ENCODE data around the gene GJC1.

The GJC1 gene

DNA sequence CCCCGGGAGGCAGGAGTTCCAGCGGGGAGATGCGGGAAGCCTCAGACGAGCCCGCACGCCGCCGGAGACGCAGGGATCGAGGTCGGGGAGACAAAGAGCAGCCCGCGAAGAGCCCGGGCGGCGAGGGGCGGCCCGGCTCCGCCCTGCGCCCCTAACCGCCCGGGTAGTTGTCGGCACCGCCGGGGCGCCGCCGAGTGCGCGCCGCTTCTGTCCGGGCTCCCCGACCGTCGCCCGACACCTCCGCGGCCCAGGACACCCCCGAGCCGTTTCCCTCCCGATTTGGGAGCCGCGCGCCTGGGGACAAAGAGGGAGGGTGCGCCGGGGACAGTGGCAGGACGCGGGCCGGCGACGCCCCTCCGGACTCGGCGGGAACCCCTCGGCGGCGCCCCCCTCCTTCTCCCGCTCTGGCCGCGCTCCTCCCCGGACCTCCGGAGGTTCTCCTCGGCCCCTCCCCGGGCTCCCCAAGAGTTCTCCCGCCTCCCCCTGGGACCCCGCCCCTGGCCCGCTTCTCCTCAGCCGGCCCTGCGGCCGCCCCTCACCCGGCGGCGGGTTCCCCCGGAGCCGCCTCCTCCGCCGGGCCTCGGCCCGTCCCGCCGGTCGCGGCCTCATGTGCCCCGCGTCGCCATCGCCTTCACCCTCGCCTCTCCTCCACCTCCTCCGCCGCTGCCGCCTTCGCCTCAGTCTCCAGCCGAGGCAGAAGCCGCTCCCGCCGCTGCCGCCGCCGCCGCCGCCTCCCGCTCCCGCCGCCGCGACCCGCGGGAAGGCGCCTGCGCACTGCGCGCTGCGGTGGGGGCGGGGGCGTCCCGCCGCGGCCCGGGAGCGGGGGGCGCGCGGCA lies at the start of gene GJC1:
Gene GJC1, minus strand, starts transcription at position 765 of the 836 bp plus-strand sequence. CDS start 24,470 bp downstream, outside the sequence.
- DNase-seq: peak in 1 of 2 donors; percentile 21

DNA sequence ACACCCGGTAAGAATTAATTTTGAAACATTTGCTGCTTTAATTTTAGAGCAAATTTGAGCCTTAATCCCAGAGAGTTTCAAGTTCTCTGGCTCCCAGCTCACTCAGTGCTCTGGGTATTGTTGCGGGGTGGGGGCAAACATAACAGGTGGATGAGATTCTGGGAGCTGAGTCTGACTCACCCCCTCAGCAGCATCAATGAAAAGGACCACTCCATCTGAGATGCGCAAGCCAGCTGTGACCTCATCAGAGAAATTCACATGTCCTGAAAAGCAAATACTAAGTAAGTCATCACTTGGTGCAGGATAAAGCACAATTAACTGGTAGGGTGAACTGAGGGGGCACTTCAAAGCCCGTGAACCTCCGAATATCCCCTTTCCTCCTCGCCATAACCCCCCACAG lies 49.3 kb upstream of the GJC1 start:
- no peak for DNase-seq

DNA sequence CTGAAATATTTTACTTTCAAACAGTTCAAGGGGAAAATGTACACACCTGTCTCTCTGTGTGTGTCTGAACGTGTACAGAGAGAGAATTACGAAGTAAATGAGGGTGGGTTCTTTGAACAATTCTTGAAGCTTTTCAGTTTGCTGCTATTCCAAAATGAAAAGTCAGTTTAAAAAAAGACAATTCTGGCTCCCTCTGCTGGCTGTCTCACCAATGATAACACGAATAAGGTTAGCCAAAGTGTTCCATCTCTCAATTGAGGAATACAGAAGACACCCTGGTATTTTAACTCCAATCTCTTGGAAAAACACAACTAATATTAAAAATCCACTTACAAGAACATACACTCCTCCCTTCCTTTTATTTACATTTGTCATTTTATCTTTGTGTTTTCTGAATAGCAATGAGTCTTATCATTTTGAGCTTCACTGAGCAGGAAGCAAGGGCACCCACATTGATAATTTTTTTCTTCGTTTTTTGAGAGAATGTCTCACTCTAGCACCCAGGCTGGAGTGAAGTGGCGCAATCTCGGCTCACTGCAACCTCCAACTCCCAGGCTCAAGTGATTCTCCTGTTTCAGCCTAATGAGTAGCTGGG lies 48.6 kb upstream of the GJC1 start:
- peak in 1 of 2 donors; percentile 19 for DNase-seq

DNA sequence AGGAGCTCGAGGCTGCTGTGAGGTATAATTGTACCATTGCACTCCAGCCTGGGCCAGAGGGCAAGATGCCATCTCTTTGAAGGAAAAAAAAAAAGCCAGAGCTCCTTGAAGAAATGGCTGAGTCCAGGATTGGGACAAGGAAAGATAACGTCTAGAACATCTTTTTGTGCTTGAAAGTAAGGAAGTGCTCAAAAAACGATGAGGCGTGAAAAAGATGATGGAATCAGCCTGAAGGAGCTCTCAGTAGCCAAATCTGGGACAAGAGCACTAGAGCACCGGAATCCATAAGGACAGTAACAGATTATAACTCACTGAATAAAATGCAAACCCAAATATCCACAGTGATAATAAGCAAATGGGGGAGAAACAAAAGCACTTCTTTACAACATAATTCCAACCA lies 47.0 kb upstream of the GJC1 start:
- DNase-seq: no peak

GRCh38 chr17:44875761-44876160 lies 45.7 kb upstream of the GJC1 start:
- no peak for DNase-seq

GRCh38 chr17:44872131-44872768 lies 42.2 kb upstream of the GJC1 start:
- DNase-seq: no peak

DNA sequence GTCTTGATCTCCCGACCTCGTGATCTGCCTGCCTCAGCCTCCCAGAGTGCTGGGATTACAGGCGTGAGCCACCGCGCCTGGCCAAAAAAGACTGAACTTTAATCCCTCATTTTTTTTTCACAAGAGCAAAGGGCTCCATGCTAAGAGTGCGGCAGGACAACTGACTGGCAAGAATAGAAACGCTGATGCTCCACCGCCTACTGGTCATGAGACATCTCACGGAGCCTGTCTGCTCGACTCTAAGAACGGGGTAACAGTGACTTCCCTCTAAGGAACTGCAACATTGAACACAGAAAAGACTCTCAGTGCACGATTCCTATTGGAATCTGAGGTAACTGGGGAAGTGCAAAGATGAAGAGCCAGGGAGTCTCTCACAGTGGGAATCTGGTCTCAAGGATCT lies 41.5 kb upstream of the GJC1 start:
- DNase-seq: no peak

GRCh38 chr17:44867841-44868240 lies 37.8 kb upstream of the GJC1 start:
- no peak for DNase-seq

GRCh38 chr17:44865931-44866330 lies 35.8 kb upstream of the GJC1 start:
- DNase-seq: no peak

DNA sequence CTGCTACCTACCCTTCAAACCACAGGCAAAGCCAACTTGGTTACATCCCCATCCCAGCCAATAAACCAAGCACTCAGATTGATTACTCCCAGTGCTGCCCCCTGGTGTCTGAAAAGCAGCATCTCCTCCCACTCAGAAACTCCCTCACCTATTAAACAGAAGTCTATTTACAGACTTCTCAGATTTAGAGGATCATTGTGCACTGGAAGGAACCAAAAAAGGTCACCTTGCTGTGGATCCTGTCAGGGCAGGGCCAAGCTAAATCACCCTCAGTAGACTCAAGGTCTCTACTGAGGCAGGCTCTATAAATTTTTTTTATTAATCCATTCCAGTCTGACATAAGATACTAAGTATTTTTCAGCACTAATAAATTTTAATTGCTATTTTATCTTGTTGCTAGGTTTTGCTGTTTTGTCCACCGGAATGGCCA lies 35.2 kb upstream of the GJC1 start:
- peak; percentile 73 to 74 for DNase-seq

DNA sequence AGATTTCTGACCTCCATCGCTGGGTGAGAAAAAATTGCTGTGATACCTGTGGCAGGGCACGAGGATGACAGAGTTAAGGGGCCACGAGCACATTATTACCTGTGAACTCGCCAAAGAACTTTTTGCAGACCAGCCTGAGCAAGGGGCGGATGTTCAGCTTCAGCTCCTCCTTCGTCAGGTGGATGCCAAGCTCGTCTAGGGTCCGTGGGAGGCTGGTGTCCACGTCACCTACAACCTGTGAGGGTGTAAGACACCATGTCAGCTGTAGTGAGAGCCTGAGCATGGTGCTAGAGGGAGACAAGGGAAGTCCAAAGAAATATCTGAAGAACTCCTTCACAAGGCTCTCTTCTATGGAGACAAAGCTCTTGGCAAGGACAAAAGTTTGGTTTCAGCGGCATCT lies 34.7 kb upstream of the GJC1 start:
- DNase-seq: no peak

DNA sequence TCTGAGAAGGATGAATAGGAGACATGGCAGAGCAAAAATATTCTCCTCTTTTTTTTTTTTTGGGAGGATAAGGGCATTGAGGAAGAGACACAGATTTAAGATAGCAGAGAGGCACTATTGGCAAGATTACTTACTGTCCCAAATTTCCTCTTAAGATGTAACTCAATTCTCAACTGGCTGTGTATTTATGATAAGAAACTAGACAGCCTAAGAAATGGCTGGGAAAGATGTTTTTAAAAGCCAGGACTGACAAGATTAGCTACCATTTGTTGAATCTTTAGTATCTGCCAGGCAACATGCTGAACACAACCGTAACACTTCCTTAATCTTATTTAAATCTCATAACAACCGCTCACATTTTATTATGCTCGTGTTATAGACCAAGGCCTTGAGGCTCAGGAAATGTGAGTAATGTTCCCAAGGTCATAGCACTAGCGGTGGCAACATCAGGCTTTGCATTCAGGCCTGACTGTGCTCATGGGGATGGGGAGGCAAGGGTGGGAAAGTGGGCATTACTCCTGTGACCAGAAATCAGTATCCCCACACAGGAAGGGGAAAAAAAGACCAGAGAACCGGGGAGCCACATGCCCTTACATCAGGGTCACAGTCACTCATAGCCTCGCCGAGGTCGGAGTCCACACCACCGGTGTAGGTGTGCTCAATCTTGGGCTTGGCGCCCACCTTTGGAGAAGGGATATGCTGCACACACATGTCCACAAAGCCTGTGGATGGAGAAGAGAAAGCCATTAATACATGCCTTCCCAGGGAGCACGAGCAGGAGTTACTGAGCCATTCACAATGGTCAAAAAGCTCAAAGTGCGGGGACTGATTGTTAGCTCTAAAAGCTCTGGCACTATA lies 33.2 kb upstream of the GJC1 start:
- DNase-seq: no peak

DNA sequence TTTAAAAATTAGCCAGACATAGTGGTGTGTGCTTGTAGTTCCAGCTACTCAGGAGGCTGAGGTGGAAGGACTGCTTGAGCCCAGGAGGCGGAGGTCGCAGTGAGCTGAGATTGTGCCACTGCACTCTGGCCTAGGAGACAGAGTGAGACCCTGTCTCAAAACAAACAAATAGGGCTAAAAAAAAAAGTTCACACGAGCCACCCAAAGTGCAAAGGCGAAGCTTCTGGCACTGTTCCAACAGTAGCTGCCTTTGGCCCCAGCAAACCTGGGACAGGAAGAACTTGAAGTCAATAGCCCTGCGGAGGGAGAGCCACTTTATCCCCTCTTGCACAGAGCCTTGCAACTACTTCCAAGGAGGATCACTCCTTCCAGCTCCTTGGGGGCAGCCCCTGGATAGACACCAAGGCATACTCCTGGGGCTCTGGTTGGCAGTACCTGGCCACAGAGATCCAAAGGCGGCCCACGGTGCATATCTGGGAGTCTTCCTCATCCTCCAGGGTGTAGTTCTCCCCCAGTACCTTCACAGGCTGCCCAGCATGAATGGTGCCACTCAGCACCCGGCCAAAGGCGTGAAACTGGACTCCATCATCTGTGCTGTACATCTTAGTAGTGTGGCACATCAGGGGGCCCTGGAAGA lies 32.3 kb upstream of the GJC1 start:
- DNase-seq: no peak

- DNase-seq: no peak
Observed at GRCh38 chr17:44859701-44860100, 29.6 kb upstream of the GJC1 start.

DNA sequence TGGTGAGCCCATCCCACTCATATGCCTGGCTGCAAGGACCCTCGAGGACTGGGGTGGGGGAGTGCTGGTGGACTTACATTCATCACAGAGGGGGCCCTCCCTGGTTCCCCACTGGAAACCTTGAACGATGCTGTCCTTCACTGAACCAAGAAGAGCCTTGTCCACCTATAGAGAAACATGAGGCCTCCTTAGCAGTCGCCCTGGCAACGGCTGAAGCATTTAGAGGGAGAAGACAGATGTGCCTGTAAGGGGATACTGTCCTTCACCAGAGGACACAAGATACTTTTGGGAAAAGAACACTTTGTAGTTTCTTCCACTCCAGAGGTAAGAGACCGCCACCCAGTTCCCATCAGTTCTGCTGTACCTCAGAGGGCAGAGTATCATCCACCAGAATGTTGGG lies 24.1 kb upstream of the GJC1 start:
- DNase-seq: no peak

DNA sequence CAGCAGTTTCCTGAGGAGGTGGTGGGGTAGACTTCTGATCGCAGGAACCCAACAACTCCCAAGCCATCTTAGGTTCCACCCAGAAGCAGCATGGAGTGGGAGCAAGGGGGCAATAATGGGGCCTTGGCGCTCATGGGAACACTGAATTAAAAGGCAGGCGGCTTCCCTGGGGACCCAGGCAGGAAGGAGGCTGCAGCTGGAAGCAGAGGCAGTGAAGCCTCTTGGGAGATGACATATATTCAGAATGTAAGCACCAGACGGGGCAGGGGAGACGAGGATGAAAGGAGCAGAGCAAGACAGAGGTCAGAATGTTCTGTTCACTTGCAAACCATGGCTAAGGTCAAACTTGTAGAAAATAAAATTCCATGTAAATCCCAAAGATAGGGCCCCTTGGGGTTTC lies 20.5 kb upstream of the GJC1 start:
- no peak for DNase-seq

DNA sequence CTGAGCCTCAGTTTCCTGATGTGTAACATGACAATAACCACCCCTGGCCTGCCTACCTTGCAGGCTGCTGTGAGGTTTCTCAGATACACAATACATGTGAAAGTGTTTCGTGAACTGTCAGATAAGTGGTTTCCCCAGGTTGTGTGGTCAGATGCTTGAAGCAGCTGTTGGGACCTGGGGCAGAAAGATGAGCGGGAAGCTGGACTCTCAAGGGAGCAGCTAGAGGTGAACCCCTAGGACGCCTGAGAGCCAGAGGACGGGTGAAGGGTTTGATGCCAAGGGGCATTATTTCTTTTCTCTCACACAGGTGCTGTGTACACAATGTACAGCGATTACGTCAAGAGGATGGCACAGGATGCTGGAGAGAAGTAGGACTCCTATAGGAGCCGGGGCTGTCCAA lies 19.9 kb upstream of the GJC1 start:
- no peak for DNase-seq

DNA sequence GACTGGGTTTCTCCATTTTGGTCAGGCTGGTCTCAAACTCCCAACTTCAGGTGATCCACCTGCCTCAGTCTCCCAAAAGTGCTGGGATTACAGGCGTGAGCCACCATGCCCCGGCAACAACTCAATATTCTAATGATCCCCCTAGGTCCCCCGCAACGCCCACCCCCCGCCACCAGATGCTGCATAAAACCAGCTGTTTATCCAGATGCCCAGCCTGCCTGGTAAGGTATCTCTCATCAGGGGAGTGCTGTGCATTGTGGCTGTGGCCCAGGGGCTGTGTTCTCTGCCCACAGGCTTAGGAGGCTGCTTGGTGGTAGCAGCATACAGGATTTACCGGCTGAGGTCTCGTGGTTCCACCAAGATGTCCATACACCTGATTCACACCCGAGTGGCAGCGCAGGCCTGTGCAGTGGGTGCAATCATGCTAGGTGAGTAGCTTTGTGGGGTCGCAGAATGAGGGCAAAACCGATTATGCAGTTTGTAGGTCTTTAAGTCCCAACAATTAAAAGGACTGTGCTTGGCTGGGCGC lies 18.9 kb upstream of the GJC1 start:
- no peak for DNase-seq

- DNase-seq: no peak
Observed at GRCh38 chr17:44848257-44848795, 18.2 kb upstream of the GJC1 start.

DNA sequence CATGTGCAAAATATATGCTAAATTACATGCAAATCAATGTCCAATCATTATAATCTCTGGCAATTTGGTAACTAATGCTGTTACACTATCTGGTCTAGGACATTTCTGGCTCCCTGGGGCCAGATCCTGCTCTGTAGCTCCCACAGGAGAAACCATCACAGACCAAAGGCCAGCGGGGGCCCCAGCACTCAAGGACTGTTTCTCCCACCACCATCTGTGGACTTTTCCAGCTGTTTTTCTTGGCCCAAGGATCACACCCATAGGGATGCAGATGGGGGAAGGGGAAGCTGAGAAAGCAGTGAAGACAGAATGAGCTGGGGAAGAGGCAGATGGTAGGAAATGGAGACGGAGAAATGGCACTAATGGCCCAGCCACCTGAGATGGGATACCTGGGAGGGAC lies 17.5 kb upstream of the GJC1 start, which contains the start of gene HIGD1B:
Gene HIGD1B, plus strand, starts transcription at position 298 of the 400 bp plus-strand sequence. CDS start 270 bp downstream, outside the sequence.
- DNase-seq: no peak

DNA sequence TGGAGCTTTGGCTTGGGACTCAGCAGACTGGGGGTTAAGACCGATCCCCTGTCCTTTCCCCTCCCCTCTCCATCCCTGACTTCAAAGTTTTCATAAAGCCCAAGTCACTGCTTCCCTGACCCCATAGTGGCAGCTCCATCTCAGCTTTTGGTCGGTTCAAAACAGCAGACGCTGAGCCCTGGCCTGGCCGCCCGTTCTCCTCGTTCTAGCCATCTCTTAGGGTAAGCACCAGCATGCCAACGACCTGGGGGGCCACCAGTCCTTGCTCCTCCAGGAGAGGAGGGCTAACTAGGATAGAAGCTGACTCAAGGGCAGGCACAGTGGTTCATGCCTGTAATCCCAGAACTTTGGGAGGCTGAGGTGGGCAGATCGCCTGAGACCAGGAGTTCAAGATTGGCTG lies 16.1 kb upstream of the GJC1 start:
- DNase-seq: no peak

DNA sequence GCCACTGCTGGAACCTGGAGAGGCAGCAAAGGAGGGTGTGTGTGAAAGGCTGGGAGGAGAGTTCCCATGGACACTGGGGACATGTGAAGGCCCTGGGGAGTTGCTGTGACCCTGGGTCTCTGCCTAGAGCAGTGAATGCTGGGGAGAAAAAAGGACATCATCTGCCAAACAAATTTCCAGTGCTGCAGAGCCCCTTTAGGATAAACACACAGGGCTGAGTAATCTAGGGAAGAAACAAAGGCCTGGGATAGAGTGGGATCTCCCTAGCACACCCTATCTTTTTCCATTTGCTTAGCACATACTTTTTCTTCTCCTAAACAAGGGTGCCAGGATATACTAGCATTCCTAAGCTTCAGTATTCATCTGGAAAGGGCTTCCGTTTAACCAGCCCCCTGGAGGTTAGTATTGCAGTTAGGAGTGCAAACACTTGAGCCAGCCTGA lies 14.3 kb upstream of the GJC1 start:
- DNase-seq: no peak

Measured in stimulated activated CD4-positive, alpha-beta T cell treated with anti-CD3 and anti-CD28 coated beads, Interleukin-2, amount 100 ng/mL, for 48 hours (primary cell).